HepG2 (cell line): ENCODE results near the gene NDUFS1. TPM values are rescaled to one million over a fixed set of nuclear protein-coding genes. Genes with fewer than 3 reads are reported as not detected.

Experiments used
- ATAC-seq: fragments of 200-7000 bp; cut with Tn5 transposase; 3 replicates; pipeline ENCODE4 v1.9.1; 2020; ENCODE audit warnings: mild to moderate bottlenecking, moderate library complexity
- BruUV-seq: library from RNA; stranded (reverse); fragments of 400-500 nt; replicated peaks from 2 replicates; lab custom pipeline; 2021; lab: Mats Ljungman, UMichigan
- CTCF ChIA-PET: fragments of 300-600 bp; formaldehyde crosslinking; extraction: SDS; loops from one replicate; lab custom pipeline; 2021; ENCODE audit warnings: low total read pairs, inconsistent platforms, low intra/inter-chr PET ratio; lab: Yijun Ruan, JAX
- POLR2A ChIA-PET: fragments of 350-600 bp; sonication (Branson Sonifier 250); formaldehyde crosslinking; loops from one replicate; lab custom pipeline; 2020; ENCODE audit warnings: antibody characterized with exemption, inconsistent platforms; lab: Yijun Ruan, JAX
- DNase-seq: peaks from one replicate; pipeline ENCODE4 v3.0.0-alpha.2; 2015; ENCODE audit warnings: low spot score
- FAIRE-seq: peaks from 3 replicates; lab custom pipeline; 2011; peaks lifted over from hg19 to GRCh38; lab: Jason Lieb, UNC
- H2AFZ ChIP-seq: one replicate; pipeline ENCODE4 v1.6.1; 2011; ENCODE audit warnings: low read length, inconsistent platforms
- H3K27ac ChIP-seq: fragments of 300-600 bp; 3 replicates; pipeline ENCODE4 v1.8.0; 2011; ENCODE audit warnings: mixed run types, mild to moderate bottlenecking, mixed read lengths, low read length, inconsistent platforms; ENCODE audit not compliant: insufficient read depth; ENCODE audit errors: extremely low read length
- H3K27me3 ChIP-seq, 2 experiments: fragments of 200-600 bp in 1 of 2; 2 replicates in 1 of 2; 3 replicates in 1 of 2; pipeline versions ENCODE4 v1.6.0 to v1.8.0; 2011; ENCODE audit warnings: low read length in 2 of 2, mild to moderate bottlenecking in 2 of 2, moderate library complexity in 2 of 2, inconsistent platforms in 1 of 2; ENCODE audit not compliant: insufficient read depth in 2 of 2, control insufficient read depth in 1 of 2
- H3K36me3 ChIP-seq, 2 experiments: fragments of 200-600 bp in 1 of 2; replicated peaks in 1 of 2; 2 replicates in 1 of 2; 3 replicates in 1 of 2; pipeline versions ENCODE4 v1.5.1 to v1.8.0; 2011; ENCODE audit warnings: low read length in 2 of 2, inconsistent platforms in 1 of 2; ENCODE audit not compliant: insufficient read depth in 2 of 2, control insufficient read depth in 1 of 2
- H3K4me1 ChIP-seq: 2 replicates; pipeline ENCODE4 v1.5.1; 2012; ENCODE audit warnings: low read length, inconsistent platforms; ENCODE audit not compliant: insufficient read depth
- H3K4me2 ChIP-seq: 2 replicates; pipeline ENCODE4 v1.6.0; 2011; ENCODE audit warnings: low read depth, low read length, inconsistent platforms
- H3K4me3 ChIP-seq, 3 experiments: fragments of 200-600 bp in 1 of 3; sonication (generic), shearing (Covaris generic) in 1 of 3; replicated peaks in 1 of 3; 2 replicates each; pipeline ENCODE4 v1.5.1; 2011 to 2016; ENCODE audit warnings: low read length in 3 of 3, inconsistent platforms in 2 of 3, low read depth in 2 of 3, mild to moderate bottlenecking in 2 of 3, control low read depth in 1 of 3, mixed read lengths in 1 of 3; ENCODE audit not compliant: insufficient read depth in 1 of 3
- H3K79me2 ChIP-seq: one replicate; pipeline ENCODE4 v1.6.1; 2011; ENCODE audit warnings: low read length, inconsistent platforms; ENCODE audit not compliant: insufficient read depth
- H3K9ac ChIP-seq: 2 replicates; pipeline ENCODE4 v1.6.0; 2011; ENCODE audit warnings: mild to moderate bottlenecking, low read depth, low read length, inconsistent platforms; ENCODE audit not compliant: insufficient read depth
- H3K9me3 ChIP-seq: 2 replicates; pipeline ENCODE4 v1.5.1; 2012; ENCODE audit warnings: mild to moderate bottlenecking, low read length
- H4K20me1 ChIP-seq: 2 replicates; pipeline ENCODE4 v1.6.0; 2011; ENCODE audit warnings: inconsistent platforms, mild to moderate bottlenecking, low read length, moderate library complexity; ENCODE audit not compliant: insufficient read depth
- FLYWCH1 ChIP-seq: sonication (generic); formaldehyde crosslinking; IDR thresholded peaks from 2 replicates; pipeline ENCODE4 v1.8.1; 2023; ENCODE audit warnings: mild to moderate bottlenecking, missing genetic modification reagents
- FOXA3 ChIP-seq: IDR thresholded peaks from 2 replicates; pipeline ENCODE4 v1.6.1; 2016; ENCODE audit warnings: missing genetic modification reagents, missing compliant biosample characterization
- KLF16 ChIP-seq, 2 experiments: sonication (generic) in 1 of 2; formaldehyde crosslinking in 1 of 2; IDR thresholded peaks; 2 replicates each; pipeline versions ENCODE4 v1.6.1 to v1.8.0; 2016 to 2023; ENCODE audit warnings: missing genetic modification reagents in 2 of 2, missing compliant biosample characterization in 1 of 2
- NONO ChIP-seq, 2 experiments: fragments of 450-650 bp in 1 of 2; sonication (generic) in 1 of 2; formaldehyde crosslinking in 1 of 2; IDR thresholded peaks in 1 of 2; conservative IDR thresholded peaks in 1 of 2; 2 replicates each; pipeline versions ENCODE4 v1.6.1 to v1.8.0; 2017 to 2022; ENCODE audit warnings: mild to moderate bottlenecking in 1 of 2, missing genetic modification reagents in 1 of 2, moderate library complexity in 1 of 2
- PAXIP1 ChIP-seq: sonication (generic); formaldehyde crosslinking; conservative IDR thresholded peaks from 2 replicates; pipeline ENCODE4 v1.4.0; 2020; ENCODE audit warnings: mild to moderate bottlenecking, missing genetic modification reagents, moderate library complexity
- PHB2 ChIP-seq: fragments of 450-650 bp; IDR thresholded peaks from 2 replicates; pipeline ENCODE4 v1.6.1; 2018; ENCODE audit not compliant: partially characterized antibody
- SALL2 ChIP-seq: sonication (generic); formaldehyde crosslinking; IDR thresholded peaks from 2 replicates; pipeline ENCODE4 v1.8.1; 2023; ENCODE audit warnings: mild to moderate bottlenecking, missing genetic modification reagents, inconsistent platforms
- ZBTB14 ChIP-seq: sonication (generic); formaldehyde crosslinking; IDR thresholded peaks from 2 replicates; pipeline ENCODE4 v1.4.0; 2020; ENCODE audit warnings: missing genetic modification reagents
- ZNF564 ChIP-seq: sonication (generic); formaldehyde crosslinking; IDR thresholded peaks from 2 replicates; pipeline ENCODE4 v1.8.1; 2023; ENCODE audit warnings: mild to moderate bottlenecking, missing genetic modification reagents
- WGBS: methylation state at CpG from one replicate; pipeline ENCODE4 v1.1.6; 2017; ENCODE audit warnings: low lambda C conversion rate; 5-methylcytosine and 5-hydroxymethylcytosine counted together
- in situ Hi-C: cut with HindIII; loops from 2 replicates; pipeline ENCODE4 v1.10.0; 2017; ENCODE audit warnings: low pct_unique_long_range_greater_than_20kb; ENCODE audit not compliant: extremely low pct_ligation_motif_present
- intact Hi-C: fragments of 100-400 bp; cut with micrococcal nuclease; formaldehyde crosslinking; loops from one replicate; pipeline ENCODE4 v1.10.0; 2022; ENCODE audit not compliant: unreplicated experiment
- polyA plus RNA-seq, 8 experiments: library from polyadenylated mRNA; depleted of rRNA in 3 of 8; stranded (reverse) in 7 of 8; unstranded in 1 of 8; fragments of >200 nt; fragmentation: Illumina TruSeq in 4 of 8; extraction: Trizol in 4 of 8; gene quantifications; 2 replicates each; pipeline versions ENCODE4 v1.2.1 to v1.2.3, GENCODE V29; 2011 to 2016; ENCODE audit warnings: low read depth in 4 of 8, missing spikeins in 1 of 8, mixed read lengths in 1 of 8; ENCODE audit not compliant: insufficient read depth in 1 of 8
- total RNA-seq, 5 experiments: library from RNA; depleted of rRNA; stranded (reverse); fragments of >200 nt; fragmentation: Illumina TruSeq; extraction: Trizol; gene quantifications; 2 replicates each; pipeline ENCODE4 v1.2.3, GENCODE V29; 2016; ENCODE audit warnings: low read depth in 1 of 5
- TF ChIP-seq, protein P1 (sequence below): sonication (generic); formaldehyde crosslinking; IDR thresholded peaks from 2 replicates; pipeline ENCODE4 v1.4.0; 2020; ENCODE audit warnings: mild to moderate bottlenecking, low read depth, missing genetic modification reagents

NDUFS1 gene
- total and polyA plus RNA-seq, 2 of the 13 experiments (the other 11 are each of a cell fraction or from before 2014, with no cell fraction given) = 139 to 242 TPM

DNA sequence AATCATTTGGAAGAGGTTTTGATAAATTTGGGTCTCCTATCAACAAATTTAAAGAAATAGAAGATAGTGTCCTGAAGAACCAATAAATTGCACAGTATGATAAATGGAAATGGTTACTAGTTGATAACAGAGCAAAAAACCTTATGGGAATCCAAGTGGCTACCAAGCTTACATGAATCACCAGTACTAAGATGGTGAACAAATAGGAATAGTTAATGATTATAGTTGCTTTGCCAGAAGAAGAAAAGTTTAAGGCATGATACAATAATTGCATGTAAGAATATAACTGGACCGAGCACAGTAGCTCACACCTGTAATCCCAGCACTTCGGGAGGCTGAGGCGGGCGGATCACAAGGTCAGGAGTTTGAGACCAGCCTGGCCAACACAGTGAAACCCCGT, 53.7 kb downstream of the NDUFS1 start (continued):
- no peak for TF ChIP-seq PAXIP1 (CRISPR knock-in tag)
- no peak for TF ChIP-seq NONO (IDR thresholded peaks at IDR 0.05)
- TF ChIP-seq NONO (CRISPR knock-in tag; conservative IDR thresholded peaks at IDR 0.05) = no peak
- no peak for TF ChIP-seq KLF16 (CRISPR knock-in tag; IDR thresholded peaks at IDR 0.05)
- TF ChIP-seq FLYWCH1 = no peak
- no peak for TF ChIP-seq FOXA3 (CRISPR knock-in tag)
- no peak for TF ChIP-seq ZNF564 (CRISPR knock-in tag)
- no peak for TF ChIP-seq ZBTB14
- no peak for TF ChIP-seq SALL2 (CRISPR knock-in tag)

GRCh38 chr2:206105038-206105437, 54.2 kb downstream of the NDUFS1 start:
- Histone ChIP-seq H3K4me1 (no peaks in the 10 kb centered on the region), H3K4me2 (no peak overlapping the region), H3K27ac (no peak overlapping the region), H3K4me3 (no peak overlapping the region), H3K36me3 (no peaks in the 10 kb centered on the region), H3K27me3 (no peaks in the 10 kb centered on the region), H2AFZ (no peak overlapping the region), H3K9me3 (no peaks in the 10 kb centered on the region), H3K79me2 (no peaks in the 10 kb centered on the region), H3K9ac (no peak overlapping the region), H4K20me1 (no peaks in the 10 kb centered on the region)
- no peak for FAIRE-seq
- DNase-seq = no peak
- BruUV-seq = no TSS peak
- in situ Hi-C loops = no loop called here
- ATAC-seq = no peak
- intact Hi-C loops = no loop called here
- ChIA-PET POLR2A (no interaction called here), CTCF (no interaction called here)
- WGBS = 96% methylated on average over 4 of the region's 4 CpGs
- TF ChIP-seq, protein P1, sequence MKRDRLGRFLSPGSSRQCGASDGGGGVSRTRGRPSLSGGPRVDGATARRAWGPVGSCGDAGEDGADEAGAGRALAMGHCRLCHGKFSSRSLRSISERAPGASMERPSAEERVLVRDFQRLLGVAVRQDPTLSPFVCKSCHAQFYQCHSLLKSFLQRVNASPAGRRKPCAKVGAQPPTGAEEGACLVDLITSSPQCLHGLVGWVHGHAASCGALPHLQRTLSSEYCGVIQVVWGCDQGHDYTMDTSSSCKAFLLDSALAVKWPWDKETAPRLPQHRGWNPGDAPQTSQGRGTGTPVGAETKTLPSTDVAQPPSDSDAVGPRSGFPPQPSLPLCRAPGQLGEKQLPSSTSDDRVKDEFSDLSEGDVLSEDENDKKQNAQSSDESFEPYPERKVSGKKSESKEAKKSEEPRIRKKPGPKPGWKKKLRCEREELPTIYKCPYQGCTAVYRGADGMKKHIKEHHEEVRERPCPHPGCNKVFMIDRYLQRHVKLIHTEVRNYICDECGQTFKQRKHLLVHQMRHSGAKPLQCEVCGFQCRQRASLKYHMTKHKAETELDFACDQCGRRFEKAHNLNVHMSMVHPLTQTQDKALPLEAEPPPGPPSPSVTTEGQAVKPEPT (CRISPR knock-in tag) = no peak
- no peak for TF ChIP-seq PHB2
